Cardiac muscle cell (in vitro differentiated cells and primary cell): ENCODE data around the gene ADGRL3. TPM values are rescaled to one million over a fixed set of nuclear protein-coding genes. Genes with fewer than 3 reads are reported as not detected.

Source experiments
- DNase-seq, 2 donors: peaks; one replicate each; pipeline versions ENCODE4 v3.0.0 to v3.0.0-alpha.2; 2010 to 2017; ENCODE audit warnings: low read depth in 1 of 2, low spot score in 1 of 2
- H3K27ac ChIP-seq: fragments of 200-600 bp; sonication (generic); 2 replicates; pipeline ENCODE4 v1.5.1; 2016
- H3K27me3 ChIP-seq: fragments of 200-600 bp; sonication (generic); 2 replicates; pipeline ENCODE4 v1.6.0; 2016; ENCODE audit warnings: control low read depth
- H3K36me3 ChIP-seq: fragments of 200-600 bp; sonication (generic); 2 replicates; pipeline ENCODE4 v1.5.1; 2016; ENCODE audit warnings: control low read depth
- H3K4me1 ChIP-seq: fragments of 200-600 bp; sonication (generic); 2 replicates; pipeline ENCODE4 v1.8.1; 2017; ENCODE audit warnings: low read depth, mild to moderate bottlenecking, mixed run types
- H3K4me3 ChIP-seq: fragments of 200-600 bp; sonication (generic); 2 replicates; pipeline ENCODE4 v1.5.1; 2016; ENCODE audit warnings: mild to moderate bottlenecking
- H3K9me3 ChIP-seq: fragments of 200-600 bp; sonication (generic); 2 replicates; pipeline ENCODE4 v1.5.1; 2017; ENCODE audit warnings: low read depth, mild to moderate bottlenecking, control low read depth
- CTCF ChIP-seq: IDR thresholded peaks from 2 replicates; pipeline ENCODE4 v1.5.1; 2012; ENCODE audit warnings: low read depth, mild to moderate bottlenecking, low read length
- polyA plus RNA-seq: library from polyadenylated mRNA; unstranded; fragments of >200 nt; fragmentation: Nextera tagmentation; extraction: Ambion mirVana; gene quantifications from 2 replicates; pipeline ENCODE4 v1.2.1, GENCODE V29; 2016
- total RNA-seq: library from RNA; depleted of rRNA; stranded (reverse); fragments of >200 nt; gene quantifications from 2 replicates; pipeline ENCODE4 v1.2.3, GENCODE V29; 2016

ADGRL3 gene
- total and polyA plus RNA-seq, 2 experiments from 2014 or later, result 2.4 to 4.8 TPM

- Histone ChIP-seq H3K27ac (no peak overlapping the region), H3K36me3 (no peaks in the 10 kb centered on the region), H3K4me3 (no peak overlapping the region), H3K9me3 (no peaks in the 10 kb centered on the region), H3K4me1 (no peaks in the 10 kb centered on the region), H3K27me3 (no peaks in the 10 kb centered on the region)
- no peak for DNase-seq
- no peak for TF ChIP-seq CTCF
Measured at GRCh38 chr4:61596606-61597340, 396.6 kb downstream of the ADGRL3 start.

- Histone ChIP-seq H3K27me3 (no peaks in the 10 kb centered on the region), H3K4me3 (no peak overlapping the region), H3K36me3 (no peaks in the 10 kb centered on the region), H3K4me1 (no peaks in the 10 kb centered on the region), H3K9me3 (no peaks in the 10 kb centered on the region), H3K27ac (no peak overlapping the region)
- no peak for DNase-seq
- TF ChIP-seq CTCF, result no peak
Measured at GRCh38 chr4:61603086-61603485, 403.0 kb downstream of the ADGRL3 start.

GRCh38 chr4:61604054-61604453, 403.9 kb downstream of the ADGRL3 start:
- H3K9me3 ChIP-seq, result no peaks in the 10 kb centered on the region
- no peak for DNase-seq
- no peak overlapping the region for H3K4me3 ChIP-seq
- TF ChIP-seq CTCF, result no peak
- no peaks in the 10 kb centered on the region for H3K27me3 ChIP-seq
- no peaks in the 10 kb centered on the region for H3K4me1 ChIP-seq
- H3K36me3 ChIP-seq, result no peaks in the 10 kb centered on the region
- H3K27ac ChIP-seq, result no peak overlapping the region

GRCh38 chr4:61605984-61606383, 405.9 kb downstream of the ADGRL3 start:
- H3K27me3 ChIP-seq, result no peaks in the 10 kb centered on the region
- no peak overlapping the region for H3K27ac ChIP-seq
- no peak for TF ChIP-seq CTCF
- H3K4me3 ChIP-seq, result no peak overlapping the region
- H3K4me1 ChIP-seq, result no peaks in the 10 kb centered on the region
- no peaks in the 10 kb centered on the region for H3K36me3 ChIP-seq
- DNase-seq, result no peak
- no peaks in the 10 kb centered on the region for H3K9me3 ChIP-seq

- Histone ChIP-seq H3K4me3 (no peak overlapping the region), H3K9me3 (no peaks in the 10 kb centered on the region), H3K36me3 (no peaks in the 10 kb centered on the region), H3K27ac (no peak overlapping the region), H3K27me3 (no peaks in the 10 kb centered on the region), H3K4me1 (no peaks in the 10 kb centered on the region)
- no peak for TF ChIP-seq CTCF
- no peak for DNase-seq
Measured at GRCh38 chr4:61614231-61614630, 414.1 kb downstream of the ADGRL3 start.
